CD4-positive, alpha-beta T cell treated with Interleukin-4 for 1 hour (primary cell): ENCODE results near the gene CFAP97D2.
"Not testable (repeated sequence)": the region's sequence is repeated elsewhere in the genome, so short reads cannot be mapped to it uniquely, and the experiment has no call there.

Experiments
- DNase-seq, 2 donors: peaks; one replicate each; pipeline ENCODE4 v3.0.0-alpha.2; 2020 to 2022

Gene CFAP97D2

DNA sequence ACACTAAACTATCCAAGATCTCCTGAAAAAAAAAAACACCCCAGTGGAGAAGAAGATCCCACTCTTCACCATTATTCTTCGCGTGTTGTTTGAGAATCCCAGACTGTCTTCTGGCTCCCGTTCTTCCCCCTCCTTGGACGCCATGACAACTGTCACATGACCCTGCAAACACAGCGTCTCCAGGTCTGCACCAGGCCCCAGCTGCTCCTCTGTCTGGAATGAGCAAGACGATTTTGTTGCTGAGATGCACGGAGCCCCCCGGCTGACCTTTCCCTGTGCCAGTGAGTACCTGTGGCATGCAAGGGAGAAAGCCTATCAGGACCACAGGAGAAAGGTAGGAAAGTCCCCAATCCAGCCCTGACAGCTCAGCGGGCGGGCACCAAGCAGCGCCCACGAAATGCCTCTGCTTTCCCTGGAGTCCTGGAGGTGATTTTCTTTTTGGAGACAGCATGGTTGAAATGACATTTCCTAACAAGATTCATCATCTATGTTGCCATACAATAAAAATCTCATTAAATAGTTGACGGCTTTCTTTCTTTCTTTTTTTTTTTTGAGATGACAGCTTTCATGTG lies at the start of gene CFAP97D2:
TSS of gene CFAP97D2 (plus strand) at position 171 of the 572 bp plus-strand sequence. CDS start at position 245, 74 bp downstream.
- no peak for DNase-seq

GRCh38 chr13:114129649-114130062 lies 49.4 kb upstream of the CFAP97D2 start:
- peak in 1 of 2 donors; percentile 38 for DNase-seq

DNA sequence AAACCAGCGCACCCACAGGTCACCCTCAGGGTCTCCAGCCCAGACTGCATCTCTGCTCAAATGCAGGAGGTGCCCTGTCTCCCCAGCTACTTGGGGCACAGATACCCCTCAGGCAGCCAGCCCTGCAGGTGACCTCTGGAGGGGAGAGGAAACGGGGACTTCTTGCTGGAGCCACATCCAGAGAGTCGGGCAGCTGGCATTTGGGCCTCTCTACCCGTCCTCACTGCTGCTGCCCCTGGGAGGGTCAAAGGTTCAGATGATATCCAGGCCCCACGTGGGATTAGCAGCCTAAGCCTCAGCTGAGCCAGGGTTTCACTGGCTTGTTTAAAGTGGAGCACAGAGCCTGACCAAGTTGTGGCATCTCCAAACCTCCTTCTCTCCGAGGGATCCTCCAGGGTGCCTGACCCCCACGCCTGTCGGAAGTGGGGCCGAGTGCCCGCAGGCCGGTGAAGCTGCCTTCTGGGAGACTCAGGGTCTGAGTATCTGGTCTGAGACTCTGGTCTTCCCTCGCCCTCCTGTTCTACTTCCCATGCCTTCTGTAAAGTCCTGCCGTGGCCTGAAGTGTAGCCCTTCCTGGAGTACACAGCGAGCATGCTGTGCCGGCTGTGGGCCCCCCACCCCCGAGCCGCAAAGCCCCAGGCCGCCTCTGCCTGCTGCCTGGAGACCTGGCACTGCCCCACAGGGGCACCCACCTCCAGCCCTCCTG lies 48.8 kb upstream of the CFAP97D2 start:
- no peak for DNase-seq

DNA sequence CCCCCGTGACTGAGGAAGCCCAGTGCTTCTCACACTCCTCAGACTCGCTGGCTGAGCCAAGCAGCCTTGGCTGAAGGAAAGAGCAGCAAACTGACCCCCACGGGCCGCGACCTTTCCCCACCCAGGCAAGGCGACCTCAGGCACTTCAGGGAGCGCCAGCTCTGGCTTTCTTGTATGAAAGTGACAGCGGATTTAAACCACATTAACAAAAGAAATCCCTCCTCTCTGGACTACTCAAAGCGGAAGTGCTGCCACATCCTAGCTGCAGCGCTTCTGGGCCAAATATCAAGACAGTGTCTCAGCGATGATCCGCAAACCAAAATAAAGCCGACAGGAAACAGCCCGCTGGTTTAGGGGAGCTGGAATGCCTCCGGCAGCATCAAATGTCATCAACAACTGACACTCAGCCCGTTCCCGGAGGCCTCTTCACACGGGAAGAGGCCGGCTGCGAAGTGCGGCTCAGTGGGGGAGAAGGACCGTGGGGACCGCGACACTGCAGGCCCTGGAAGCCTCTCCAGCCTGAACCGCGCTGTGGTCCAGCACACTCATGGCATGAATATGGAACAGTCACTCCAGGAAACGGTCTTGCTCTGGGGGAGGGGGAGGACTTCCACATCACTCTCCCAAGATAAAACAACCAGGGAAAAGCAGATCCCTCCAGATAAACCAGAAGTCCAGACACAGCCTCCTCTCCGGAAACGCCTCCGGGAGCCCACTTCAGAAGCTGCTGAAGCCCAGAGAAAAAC lies 48.0 kb upstream of the CFAP97D2 start:
- DNase-seq = peak; percentile 61 to 71

DNA sequence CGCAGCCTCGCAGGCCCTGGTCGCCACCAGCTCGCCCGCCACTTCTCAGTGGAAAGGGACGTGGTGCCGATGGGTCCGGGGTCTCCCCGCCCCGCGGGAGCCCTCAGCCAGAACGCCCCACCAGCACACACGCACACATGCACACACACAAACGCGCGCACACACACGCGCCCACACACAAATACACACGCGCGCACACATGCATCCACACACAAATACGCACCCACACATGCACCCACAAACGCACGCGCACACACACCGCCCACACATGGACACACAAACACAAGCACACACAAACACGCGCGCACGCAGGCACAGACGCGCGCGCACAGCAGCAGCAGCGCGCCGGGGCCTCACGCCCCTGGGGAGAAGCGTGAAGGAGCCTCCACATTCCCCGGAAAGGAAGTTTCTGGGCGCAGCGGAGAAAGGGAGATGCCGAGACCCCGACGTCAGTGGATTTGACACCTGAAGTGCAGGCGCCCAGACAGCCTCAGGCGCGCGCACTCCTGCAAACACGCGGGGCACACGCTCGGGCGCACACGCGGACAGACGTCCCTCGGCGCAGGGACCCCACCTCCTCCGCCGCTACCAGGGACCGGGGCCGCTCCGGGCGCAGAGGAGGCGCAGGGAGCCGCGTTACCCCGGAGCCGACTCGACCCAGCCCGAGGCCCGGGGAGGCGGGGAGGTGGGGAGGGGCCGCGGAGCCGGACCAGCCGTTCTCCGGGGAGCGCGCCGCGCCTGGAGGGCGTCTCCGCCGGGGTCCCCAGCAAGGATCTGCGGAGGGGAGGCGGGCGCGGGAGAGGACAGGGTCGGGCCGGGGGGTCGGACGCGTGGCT lies 47.3 kb upstream of the CFAP97D2 start:
- DNase-seq = peak in 1 of 2 donors; percentile 35

- DNase-seq = peak; percentile 61 to 66
Observed at GRCh38 chr13:114132419-114133121, 46.5 kb upstream of the CFAP97D2 start, which contains the start of gene RASA3. TSS of gene RASA3 (minus strand) at chr13:114132623. CDS start at chr13:114132489, 134 bp downstream.

- DNase-seq = not testable (repeated sequence)
Observed at GRCh38 chr13:114133126-114133525, 45.9 kb upstream of the CFAP97D2 start.

GRCh38 chr13:114133552-114133951 lies 45.5 kb upstream of the CFAP97D2 start:
- not testable (repeated sequence) for DNase-seq

- peak in 1 of 2 donors; percentile 53 for DNase-seq
Observed at GRCh38 chr13:114134111-114134943, 44.7 kb upstream of the CFAP97D2 start.

- DNase-seq = no peak
Observed at GRCh38 chr13:114134944-114135610, 44.0 kb upstream of the CFAP97D2 start.

DNA sequence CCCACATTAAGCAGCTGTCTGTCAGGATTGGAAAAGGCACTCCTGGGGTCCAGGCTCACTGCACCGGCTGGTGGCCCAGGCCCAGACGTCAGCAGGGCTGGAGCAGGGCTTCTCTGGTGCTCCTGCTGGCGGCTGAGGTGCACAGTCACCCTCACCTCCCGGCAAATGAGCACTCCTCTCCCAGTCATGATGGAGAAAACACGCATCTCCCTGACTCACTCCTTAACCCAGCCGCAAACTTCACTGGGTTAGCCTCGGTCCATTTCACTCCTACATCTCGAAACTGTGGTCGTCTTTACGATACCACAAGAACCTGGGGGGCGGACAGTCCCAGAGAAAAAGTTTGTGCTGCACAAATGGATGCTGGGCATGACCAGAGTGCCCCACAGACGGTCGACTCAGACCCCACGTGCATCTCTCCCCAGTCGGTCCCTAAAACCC lies 43.3 kb upstream of the CFAP97D2 start:
- no peak for DNase-seq

- no peak for DNase-seq
Observed at GRCh38 chr13:114136576-114136975, 42.5 kb upstream of the CFAP97D2 start.

DNA sequence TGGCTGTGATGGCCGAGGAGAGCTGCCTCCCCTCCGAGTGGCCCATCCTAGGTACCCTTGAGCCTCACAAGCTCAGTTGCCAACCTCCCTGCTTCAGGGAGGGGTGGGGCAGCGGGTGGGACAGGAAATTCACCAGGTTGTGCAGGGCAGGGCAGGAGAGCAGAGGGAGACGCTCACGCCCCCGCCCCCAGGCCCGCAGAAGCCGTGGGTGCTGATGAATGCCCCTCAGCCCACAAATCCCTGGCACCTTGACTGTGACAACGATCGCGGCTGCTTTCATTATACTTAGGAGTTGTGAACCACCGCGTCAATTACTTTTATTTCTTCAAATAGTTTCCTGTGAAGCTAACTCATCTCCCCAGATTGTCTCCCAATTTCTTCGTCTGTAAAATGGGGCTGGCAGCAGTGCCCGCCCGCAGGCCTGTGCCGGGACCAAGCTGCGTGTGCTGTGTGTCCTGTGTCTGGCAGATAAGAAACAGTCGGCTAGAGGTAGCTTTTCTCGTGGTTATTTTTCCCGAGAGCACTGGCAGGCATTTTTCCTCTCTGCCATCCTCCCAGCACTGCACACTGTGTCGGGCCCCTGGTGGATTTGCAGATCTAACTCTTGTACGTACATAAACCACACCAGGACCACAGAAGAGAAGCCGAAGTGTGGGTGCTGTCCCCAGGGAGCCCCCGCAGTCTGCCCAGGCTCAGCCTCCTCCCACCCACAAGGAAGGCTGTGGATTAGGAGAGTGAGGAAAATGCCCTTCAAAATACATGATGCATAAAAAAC lies 38.7 kb upstream of the CFAP97D2 start:
- DNase-seq = peak; percentile 61 to 63

DNA sequence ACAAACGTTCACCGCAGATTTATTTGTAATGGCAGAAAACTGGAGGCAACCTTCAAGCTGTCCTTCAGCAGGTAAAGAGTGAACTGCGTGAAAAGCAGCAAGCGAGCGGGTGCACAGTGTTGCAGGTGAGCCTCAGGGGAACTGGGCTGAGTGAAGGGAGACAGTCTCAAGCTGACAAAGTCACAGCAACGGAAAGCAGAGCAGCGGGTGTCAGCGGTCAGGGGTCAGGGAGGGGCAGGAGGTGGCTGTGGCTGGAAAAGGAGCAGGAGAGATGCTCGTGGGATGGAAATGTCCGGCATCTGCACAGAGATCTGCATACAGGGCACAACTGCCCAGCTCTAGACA lies 38.2 kb upstream of the CFAP97D2 start:
- peak; percentile 51 to 53 for DNase-seq

DNA sequence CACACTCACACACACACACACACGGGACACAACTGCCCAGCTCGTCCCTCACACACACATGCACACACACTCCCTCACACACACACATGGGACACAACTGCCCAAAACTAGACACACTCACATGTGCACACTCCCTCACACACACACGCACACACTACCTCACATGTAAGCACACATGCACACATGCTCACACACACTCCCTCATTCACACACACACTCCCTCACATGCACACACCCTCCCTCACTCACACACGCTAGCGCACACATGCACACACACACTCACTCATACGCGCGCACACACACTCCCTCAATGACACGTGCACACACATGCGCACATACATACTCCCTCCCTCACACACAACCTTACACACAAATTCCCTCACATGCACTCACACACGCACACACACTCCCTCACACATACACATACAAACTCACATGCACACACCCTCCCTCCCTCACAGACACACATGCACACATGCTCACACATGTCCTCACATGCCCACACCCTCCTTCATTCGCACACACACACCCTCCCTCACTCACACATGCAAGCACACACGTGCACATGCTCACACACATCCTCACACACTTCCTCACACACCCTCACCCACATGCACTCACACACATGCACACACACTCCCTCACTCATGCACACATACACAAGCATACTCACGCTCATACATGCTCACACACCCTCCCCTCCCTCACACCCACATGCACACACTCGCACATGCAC lies 37.6 kb upstream of the CFAP97D2 start:
- DNase-seq = no peak

GRCh38 chr13:114142137-114142550 lies 36.9 kb upstream of the CFAP97D2 start:
- no peak for DNase-seq

- peak; percentile 87 to 89 for DNase-seq
Observed at GRCh38 chr13:114142640-114143490, 36.2 kb upstream of the CFAP97D2 start.
